BJ (cell line): ENCODE data around the gene SUSD5. TPM values are rescaled to one million over a fixed set of nuclear protein-coding genes. Genes with fewer than 3 reads are reported as not detected.
A peak's percentile ranks its signal among the peaks of the same experiment; 100 is the strongest.
"Not testable (repeated sequence)": the region's sequence is repeated elsewhere in the genome, so short reads cannot be mapped to it uniquely, and the experiment has no call there.

ENCODE experiments used
- CTCF ChIA-PET: fragments of 350-600 bp; formaldehyde crosslinking; extraction: SDS; loops from one replicate; lab custom pipeline; 2021; ENCODE audit warnings: antibody characterized with exemption, inconsistent platforms; lab: Yijun Ruan, JAX
- POLR2A ChIA-PET: fragments of 300-600 bp; sonication (Branson Sonifier 250); formaldehyde crosslinking; extraction: SDS; loops from one replicate; lab custom pipeline; 2021; ENCODE audit warnings: antibody characterized with exemption; lab: Charles Lee
- DNase-seq: peaks from one replicate; pipeline ENCODE4 v3.0.0-alpha.2; 2011; ENCODE audit warnings: low read depth
- H3K27me3 ChIP-seq: 2 replicates; pipeline ENCODE4 v1.6.0; 2011; ENCODE audit warnings: low read length; ENCODE audit not compliant: control insufficient read depth, insufficient read depth
- H3K36me3 ChIP-seq: 2 replicates; pipeline ENCODE4 v1.5.1; 2011; ENCODE audit warnings: low read length; ENCODE audit not compliant: control insufficient read depth, insufficient read depth
- H3K4me3 ChIP-seq: 2 replicates; pipeline ENCODE4 v1.5.1; 2011; ENCODE audit warnings: low read depth, mild to moderate bottlenecking, control low read depth, low read length
- CTCF ChIP-seq: IDR thresholded peaks from 2 replicates; pipeline ENCODE4 v1.5.1; 2011; ENCODE audit warnings: low read depth, mild to moderate bottlenecking, control low read depth, inconsistent platforms, low read length, moderate library complexity; ENCODE audit not compliant: insufficient read depth
- polyA plus RNA-seq: library from polyadenylated mRNA; depleted of rRNA; stranded (reverse); fragments of >200 nt; gene quantifications from 2 replicates; pipeline ENCODE4 v1.2.3, GENCODE V29; 2011

Gene SUSD5
- polyA plus RNA-seq, 1 experiment, result 2.5 TPM

- Histone ChIP-seq H3K4me3 (peak overlapping the region; percentile 75), H3K36me3 (no peaks in the 10 kb centered on the region; the same call in 1 of the 2 replicates), H3K27me3 (no peaks in the 10 kb centered on the region)
- peak; percentile 67 for DNase-seq
- CTCF ChIA-PET, result interaction anchor here (1.0 to 1.9 kb wide), 3 partner anchors 16 to 258 kb away, joined by 3 to 13 read pairs (median 7); no protein-coding TSS in a partner anchor
- no peak for TF ChIP-seq CTCF
- POLR2A ChIA-PET, result no interaction called here
Measured at GRCh38 chr3:33115024-33115768, 103.4 kb downstream of the SUSD5 start.

GRCh38 chr3:33114622-33115023, 104.0 kb downstream of the SUSD5 start:
- DNase-seq, result no peak
- TF ChIP-seq CTCF, result no peak
- ChIA-PET POLR2A (no interaction called here), CTCF (interaction anchor here (1.0 to 1.9 kb wide), 2 partner anchors 17 to 258 kb away, joined by 3 to 13 read pairs; no protein-coding TSS in a partner anchor)
- no peaks in the 10 kb centered on the region; the same call in 1 of the 2 replicates for H3K36me3 ChIP-seq
- peak overlapping the region; percentile 75 for H3K4me3 ChIP-seq
- H3K27me3 ChIP-seq, result no peaks in the 10 kb centered on the region

GRCh38 chr3:33113772-33114621, 104.6 kb downstream of the SUSD5 start, which contains the start of gene CRTAP:
Gene CRTAP, plus strand, starts transcription at chr3:33114014. Its CDS starts 64 bp downstream, at chr3:33114078.
- POLR2A ChIA-PET, result no interaction called here
- CTCF ChIA-PET, result interaction anchor here (0.7 to 1.9 kb wide), 3 partner anchors 18 to 259 kb away, joined by 3 to 13 read pairs (median 4); no protein-coding TSS in a partner anchor
- H3K27me3 ChIP-seq, result no peaks in the 10 kb centered on the region
- no peaks in the 10 kb centered on the region; the same call in 1 of the 2 replicates for H3K36me3 ChIP-seq
- DNase-seq, result peak; percentile 80
- peak within 1 kb of the TSS; percentile 75 for H3K4me3 ChIP-seq
- TF ChIP-seq CTCF, result no peak

GRCh38 chr3:33111581-33111980, 107.0 kb downstream of the SUSD5 start:
- ChIA-PET POLR2A (interaction anchor here (0.5 kb wide), 1 partner anchor 35 kb away, joined by 3 read pairs; no protein-coding TSS in a partner anchor), CTCF (interaction anchor here (1.4 kb wide), 1 partner anchor 12 kb away, joined by 3 read pairs; no protein-coding TSS in a partner anchor)
- DNase-seq, result no peak
- Histone ChIP-seq H3K36me3 (no peaks in the 10 kb centered on the region), H3K4me3 (no peak overlapping the region), H3K27me3 (no peaks in the 10 kb centered on the region)
- no peak for TF ChIP-seq CTCF

- CTCF ChIA-PET, POLR2A ChIA-PET, DNase-seq, H3K36me3 ChIP-seq, H3K27me3 ChIP-seq, H3K4me3 ChIP-seq: not testable (repeated sequence)
Measured at GRCh38 chr3:33106854-33107253, 111.8 kb downstream of the SUSD5 start.
